Mesothelial cell of epicardium (in vitro differentiated cells): Measurements from ENCODE around the gene RALGPS1. TPM values are rescaled to one million over a fixed set of nuclear protein-coding genes. Genes with fewer than 3 reads are reported as not detected.

Source experiments
- DNase-seq, 2 experiments: peaks; one replicate each; pipeline ENCODE4 v3.0.0; 2021; ENCODE audit warnings: low spot score in 2 of 2; ENCODE audit not compliant: unreplicated experiment in 2 of 2
- H3K27ac Mint-ChIP-seq: 2 replicates; pipeline ENCODE4 v1.8.0; 2021; ENCODE audit warnings: mixed read lengths
- H3K27me3 Mint-ChIP-seq: 2 replicates; pipeline ENCODE4 v1.8.0; 2021; ENCODE audit warnings: low read depth, mixed read lengths
- H3K36me3 Mint-ChIP-seq: 2 replicates; pipeline ENCODE4 v1.8.0; 2021; ENCODE audit warnings: mixed read lengths
- H3K4me1 Mint-ChIP-seq: 2 replicates; pipeline ENCODE4 v1.8.0; 2021; ENCODE audit warnings: mixed read lengths
- H3K4me3 Mint-ChIP-seq: 2 replicates; pipeline ENCODE4 v1.8.0; 2021; ENCODE audit warnings: mild to moderate bottlenecking, moderate library complexity, mixed read lengths
- H3K9me3 Mint-ChIP-seq: 2 replicates; pipeline ENCODE4 v1.8.0; 2021; ENCODE audit warnings: mixed read lengths
- total RNA-seq: library from RNA; stranded (reverse); gene quantifications from 3 replicates; pipeline ENCODE4 v1.2.1, GENCODE V29; 2021
- TF ChIP-seq, protein P1 (sequence below): fragments of 200-600 bp; sonication (generic); IDR thresholded peaks from one replicate; pipeline ENCODE4 v1.5.0; 2021; ENCODE audit warnings: antibody characterized with exemption; ENCODE audit not compliant: unreplicated experiment

Gene RALGPS1
- total RNA-seq, 1 donor from 2014 or later, result 25.6 TPM

GRCh38 chr9:127033061-127033460 is 118.5 kb downstream of the RALGPS1 start:
- Mint-ChIP-seq H3K36me3 (peaks cover 2% of the 10 kb centered on the region), H3K27ac (no peak overlapping the region), H3K9me3 (no peaks in the 10 kb centered on the region), H3K4me1 (peaks cover 7% of the 10 kb centered on the region), H3K4me3 (no peak overlapping the region), H3K27me3 (no peaks in the 10 kb centered on the region)
- no peak for DNase-seq
- TF ChIP-seq, protein P1, sequence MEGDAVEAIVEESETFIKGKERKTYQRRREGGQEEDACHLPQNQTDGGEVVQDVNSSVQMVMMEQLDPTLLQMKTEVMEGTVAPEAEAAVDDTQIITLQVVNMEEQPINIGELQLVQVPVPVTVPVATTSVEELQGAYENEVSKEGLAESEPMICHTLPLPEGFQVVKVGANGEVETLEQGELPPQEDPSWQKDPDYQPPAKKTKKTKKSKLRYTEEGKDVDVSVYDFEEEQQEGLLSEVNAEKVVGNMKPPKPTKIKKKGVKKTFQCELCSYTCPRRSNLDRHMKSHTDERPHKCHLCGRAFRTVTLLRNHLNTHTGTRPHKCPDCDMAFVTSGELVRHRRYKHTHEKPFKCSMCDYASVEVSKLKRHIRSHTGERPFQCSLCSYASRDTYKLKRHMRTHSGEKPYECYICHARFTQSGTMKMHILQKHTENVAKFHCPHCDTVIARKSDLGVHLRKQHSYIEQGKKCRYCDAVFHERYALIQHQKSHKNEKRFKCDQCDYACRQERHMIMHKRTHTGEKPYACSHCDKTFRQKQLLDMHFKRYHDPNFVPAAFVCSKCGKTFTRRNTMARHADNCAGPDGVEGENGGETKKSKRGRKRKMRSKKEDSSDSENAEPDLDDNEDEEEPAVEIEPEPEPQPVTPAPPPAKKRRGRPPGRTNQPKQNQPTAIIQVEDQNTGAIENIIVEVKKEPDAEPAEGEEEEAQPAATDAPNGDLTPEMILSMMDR, result no peak

GRCh38 chr9:127033789-127034188 is 119.2 kb downstream of the RALGPS1 start:
- H3K27ac Mint-ChIP-seq, result peak overlapping the region; percentile 3
- H3K27me3 Mint-ChIP-seq, result no peaks in the 10 kb centered on the region
- TF ChIP-seq, protein P1, result no peak
- H3K4me1 Mint-ChIP-seq, result peaks cover 6% of the 10 kb centered on the region
- DNase-seq, result no peak
- no peak overlapping the region for H3K4me3 Mint-ChIP-seq
- peaks cover 2% of the 10 kb centered on the region for H3K36me3 Mint-ChIP-seq
- H3K9me3 Mint-ChIP-seq, result no peaks in the 10 kb centered on the region

GRCh38 chr9:127034691-127035090 is 120.1 kb downstream of the RALGPS1 start:
- Mint-ChIP-seq H3K4me1 (peaks cover 6% of the 10 kb centered on the region), H3K9me3 (no peaks in the 10 kb centered on the region), H3K27ac (no peak overlapping the region), H3K27me3 (no peaks in the 10 kb centered on the region), H3K36me3 (peaks cover 2% of the 10 kb centered on the region), H3K4me3 (no peak overlapping the region)
- DNase-seq, result no peak
- TF ChIP-seq, protein P1, result no peak

- Mint-ChIP-seq H3K9me3 (no peaks in the 10 kb centered on the region), H3K4me3 (no peak overlapping the region), H3K4me1 (peaks cover 6% of the 10 kb centered on the region), H3K36me3 (peaks cover 2% of the 10 kb centered on the region), H3K27me3 (no peaks in the 10 kb centered on the region), H3K27ac (no peak overlapping the region)
- TF ChIP-seq, protein P1, result no peak
- no peak for DNase-seq
Measured at GRCh38 chr9:127035423-127035822, 120.8 kb downstream of the RALGPS1 start.

GRCh38 chr9:127035948-127036347 is 121.4 kb downstream of the RALGPS1 start:
- H3K27ac Mint-ChIP-seq, result no peak overlapping the region
- DNase-seq, result no peak
- peaks cover 6% of the 10 kb centered on the region for H3K4me1 Mint-ChIP-seq
- H3K4me3 Mint-ChIP-seq, result no peak overlapping the region
- H3K27me3 Mint-ChIP-seq, result no peaks in the 10 kb centered on the region
- TF ChIP-seq, protein P1, result no peak
- no peaks in the 10 kb centered on the region for H3K9me3 Mint-ChIP-seq
- H3K36me3 Mint-ChIP-seq, result peaks cover 2% of the 10 kb centered on the region

DNA sequence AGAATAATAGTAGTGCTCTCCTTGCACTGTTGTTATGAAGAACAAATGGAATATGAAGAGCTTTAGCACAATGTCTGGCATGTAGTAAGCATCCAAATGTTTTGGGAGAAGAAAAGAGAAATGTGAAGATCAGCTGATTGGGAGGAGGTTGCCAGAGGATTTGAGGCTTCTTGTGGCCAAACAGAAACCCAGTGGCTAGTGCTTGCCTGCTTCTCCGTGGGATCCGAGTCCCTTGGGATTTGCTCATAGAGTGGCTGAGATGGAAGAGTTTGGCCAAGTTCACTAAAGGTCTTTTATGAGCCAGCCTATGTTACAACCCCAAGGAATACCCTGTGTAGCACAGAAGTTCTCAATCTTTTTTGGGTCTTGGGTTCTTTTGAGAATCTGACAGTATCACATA is 121.9 kb downstream of the RALGPS1 start:
- H3K27me3 Mint-ChIP-seq, result no peaks in the 10 kb centered on the region
- peaks cover 2% of the 10 kb centered on the region for H3K36me3 Mint-ChIP-seq
- peaks cover 6% of the 10 kb centered on the region for H3K4me1 Mint-ChIP-seq
- H3K27ac Mint-ChIP-seq, result no peak overlapping the region
- TF ChIP-seq, protein P1, result no peak
- H3K4me3 Mint-ChIP-seq, result no peak overlapping the region
- H3K9me3 Mint-ChIP-seq, result no peaks in the 10 kb centered on the region
- DNase-seq, result no peak
